Measurements from ENCODE around the gene RABGAP1L.
A peak's percentile ranks its signal among the peaks of the same experiment; 100 is the strongest.

RABGAP1L gene

DNA sequence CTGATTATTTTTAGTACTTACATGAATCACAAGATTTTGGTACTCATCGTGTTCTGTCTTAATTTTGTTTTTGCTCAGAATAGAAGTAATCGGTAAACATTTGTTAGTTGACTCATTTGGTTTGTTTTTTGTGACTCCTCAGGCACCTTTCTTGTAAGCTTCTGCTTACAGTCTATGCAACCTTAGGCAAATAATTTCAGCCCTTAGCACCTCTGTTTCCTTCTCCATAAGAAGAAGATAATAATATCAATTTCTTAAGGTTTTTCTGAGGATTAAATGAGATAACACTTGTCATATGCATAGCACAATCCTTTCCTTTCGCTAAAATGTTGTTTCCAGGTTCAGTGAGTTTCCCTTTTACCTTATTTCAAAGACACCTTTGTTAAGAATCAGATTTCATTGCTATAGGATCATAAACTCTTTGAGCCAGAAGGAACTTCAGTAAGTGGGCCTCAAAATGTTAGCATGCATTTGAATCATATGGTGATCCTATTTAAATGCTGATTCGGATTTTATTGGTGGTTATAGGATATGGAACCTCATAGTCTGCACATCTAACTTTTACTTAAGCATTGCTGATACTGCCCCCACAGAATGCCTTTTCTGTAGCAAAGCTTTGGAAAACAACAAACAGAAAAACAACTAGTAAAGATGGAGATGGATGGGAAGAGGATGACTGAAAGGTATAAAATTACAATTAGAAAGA, 567.7 kb downstream of the RABGAP1L start:
- no peak for DNase-seq

DNA sequence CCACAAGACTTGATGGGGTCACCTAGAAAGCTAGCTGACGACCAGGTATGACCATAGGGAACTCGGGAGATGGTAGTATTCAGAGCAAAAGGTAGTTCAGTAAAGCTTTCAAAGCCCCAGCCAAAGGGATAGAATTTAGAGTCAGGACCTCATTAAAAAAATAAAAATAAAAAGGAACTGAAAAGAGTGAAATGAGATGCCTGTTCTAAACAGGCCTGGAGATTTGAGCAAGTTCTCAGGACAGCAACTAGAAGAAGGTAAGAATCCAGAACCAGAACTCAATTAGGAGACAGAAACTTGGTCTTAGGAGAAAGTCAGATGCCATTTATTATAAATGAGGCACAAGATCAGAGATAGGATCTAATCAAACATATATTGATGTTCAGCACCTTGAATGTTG, 575.0 kb downstream of the RABGAP1L start:
- DNase-seq, result no peak

DNA sequence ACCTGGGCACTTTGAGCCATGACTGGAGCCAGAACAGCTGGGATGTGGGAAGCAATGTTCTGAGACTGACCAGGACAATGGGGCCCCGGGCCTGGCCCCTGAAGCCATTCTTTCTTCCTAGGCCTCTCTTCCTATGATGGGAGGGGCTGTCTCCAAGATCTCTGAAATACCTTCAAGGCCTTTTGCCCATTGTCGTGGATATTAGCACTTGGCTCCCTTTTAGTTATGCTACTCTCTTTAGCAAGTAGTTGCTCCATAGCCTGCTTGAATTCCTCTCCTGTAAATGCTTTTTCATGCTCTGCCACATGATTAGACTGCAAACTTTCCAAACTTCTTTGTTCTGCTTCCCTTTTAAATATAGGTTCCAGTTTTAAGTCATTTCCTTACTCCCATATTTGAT, 577.5 kb downstream of the RABGAP1L start:
- DNase-seq, result no peak

DNA sequence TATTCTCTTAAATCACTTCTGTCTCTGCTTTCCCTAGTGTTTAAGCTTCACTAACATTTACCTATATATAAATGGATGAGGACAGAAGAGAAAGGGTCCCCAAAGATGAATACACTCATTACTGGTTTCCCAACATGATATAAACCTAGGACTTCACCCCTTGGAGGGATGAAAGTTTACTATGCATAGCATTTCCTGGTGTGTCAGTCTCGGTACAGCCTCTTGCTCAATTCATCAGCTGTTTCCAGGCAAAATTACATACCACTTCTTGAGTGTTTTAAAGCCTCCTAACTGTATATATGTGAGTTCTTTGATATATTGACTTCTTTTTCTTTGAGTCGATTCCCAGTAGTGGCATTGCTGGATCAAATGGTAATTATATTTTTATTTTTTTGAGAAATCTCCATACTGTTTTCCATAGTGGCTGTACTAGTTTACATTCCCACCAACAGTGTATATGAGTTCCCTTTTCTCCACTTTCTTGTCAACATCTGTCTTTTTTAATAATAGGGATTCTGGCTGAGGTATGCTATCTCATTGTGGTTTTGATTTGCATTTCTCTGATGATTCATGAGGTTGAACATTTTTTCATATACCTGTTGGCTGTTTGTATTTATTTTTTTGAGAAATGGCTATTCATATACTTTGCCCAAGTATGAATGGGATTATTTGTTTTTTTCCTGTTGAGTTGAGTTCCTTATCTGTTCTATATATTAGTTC, 581.1 kb downstream of the RABGAP1L start:
- DNase-seq, result no peak

DNA sequence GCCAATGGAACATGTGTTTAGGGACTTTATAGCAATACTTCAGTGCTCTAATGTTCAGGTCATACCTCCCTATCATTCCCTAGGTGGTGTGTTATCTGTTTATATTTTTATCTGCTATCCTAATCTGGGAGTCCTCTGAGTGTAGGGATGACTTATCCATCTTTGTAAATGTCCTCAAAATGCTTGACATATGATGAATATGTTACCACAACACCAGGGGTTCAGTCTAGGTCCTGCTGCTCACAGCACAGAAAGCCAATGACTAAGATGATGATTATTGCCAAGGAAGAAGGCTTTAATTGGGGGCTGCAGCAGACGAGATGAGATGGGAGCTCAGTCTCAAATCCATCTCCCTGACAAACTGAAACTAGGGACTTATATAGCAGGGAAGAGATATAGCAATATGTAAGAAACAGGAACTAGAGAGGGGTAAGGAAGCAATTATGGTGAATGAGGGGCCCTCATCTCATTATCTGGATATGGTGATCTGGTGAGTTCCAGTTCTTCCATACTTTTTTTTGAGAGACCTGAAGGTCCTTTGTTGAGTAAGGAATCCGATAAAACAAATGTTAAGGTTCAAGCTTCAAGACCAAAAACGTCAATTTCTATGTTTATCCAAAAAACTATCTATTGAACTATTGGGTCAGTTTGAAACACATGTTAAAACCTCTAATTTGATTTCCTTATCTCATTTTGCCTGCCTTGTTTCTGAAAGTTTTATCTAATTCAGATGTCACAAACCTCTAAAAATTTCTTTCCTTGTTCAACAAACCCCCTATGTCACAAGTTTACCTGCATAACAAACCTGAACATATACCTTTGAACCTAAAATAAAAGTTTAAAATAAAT, 583.7 kb downstream of the RABGAP1L start:
- DNase-seq, result no peak

DNA sequence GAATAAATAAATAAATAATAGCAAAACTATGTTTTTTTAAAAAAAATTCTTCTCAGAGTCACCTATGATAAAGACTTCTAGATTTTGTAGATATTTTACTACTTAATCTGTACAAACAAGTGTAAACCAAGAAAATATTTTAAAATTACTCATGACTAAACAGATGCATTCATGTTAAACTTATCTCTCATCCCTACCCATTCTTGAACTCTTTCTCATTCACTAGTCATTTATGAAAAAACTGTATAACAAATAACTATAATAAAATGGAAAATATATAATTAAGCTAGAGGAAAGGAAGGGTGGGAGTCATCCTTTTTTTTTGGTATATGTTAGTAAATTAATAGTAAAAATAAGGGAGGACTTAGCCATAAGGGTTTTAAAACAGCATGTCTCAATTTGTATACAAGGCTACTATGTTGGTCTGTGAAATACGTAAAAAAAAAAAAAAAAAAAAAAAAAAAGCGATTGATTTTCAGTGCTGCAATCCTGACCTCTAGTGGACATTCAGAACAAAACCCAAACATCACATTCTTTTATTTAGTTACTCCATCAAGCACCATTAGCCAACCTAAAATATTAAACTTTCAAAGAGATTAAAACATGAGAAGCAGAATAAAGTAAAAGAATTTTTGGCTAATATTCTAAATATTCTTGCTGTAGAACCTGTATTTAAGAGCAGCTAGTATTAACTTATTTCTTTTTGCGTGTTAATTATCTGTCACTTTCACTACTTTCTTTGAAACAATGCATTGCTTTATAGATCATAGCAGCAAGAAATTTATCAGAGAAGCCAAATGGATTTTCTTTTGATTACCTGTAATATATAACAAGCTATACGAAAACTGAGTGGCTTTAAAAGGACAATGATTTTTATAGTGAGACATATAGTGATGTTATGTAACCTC, 584.6 kb downstream of the RABGAP1L start:
- no peak for DNase-seq

DNA sequence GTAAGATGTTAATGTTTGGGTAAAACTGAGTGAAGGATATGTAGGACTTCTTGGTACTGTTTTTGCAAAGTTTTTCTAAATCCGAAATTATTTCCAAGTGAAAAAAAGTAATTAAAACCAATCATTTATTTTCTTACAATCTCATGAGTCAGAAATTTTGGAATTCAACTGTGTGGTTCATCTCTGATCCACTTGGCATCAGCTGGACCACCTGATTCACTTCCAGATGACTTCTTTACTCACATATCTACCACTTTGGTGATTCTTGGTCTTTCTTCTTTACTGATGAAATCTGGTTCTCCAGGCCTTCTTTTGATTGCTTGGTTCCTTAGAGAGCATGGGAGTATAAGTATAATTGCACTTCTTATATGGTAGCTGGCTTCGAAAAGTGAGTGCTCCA, 585.6 kb downstream of the RABGAP1L start:
- DNase-seq, result no peak

DNA sequence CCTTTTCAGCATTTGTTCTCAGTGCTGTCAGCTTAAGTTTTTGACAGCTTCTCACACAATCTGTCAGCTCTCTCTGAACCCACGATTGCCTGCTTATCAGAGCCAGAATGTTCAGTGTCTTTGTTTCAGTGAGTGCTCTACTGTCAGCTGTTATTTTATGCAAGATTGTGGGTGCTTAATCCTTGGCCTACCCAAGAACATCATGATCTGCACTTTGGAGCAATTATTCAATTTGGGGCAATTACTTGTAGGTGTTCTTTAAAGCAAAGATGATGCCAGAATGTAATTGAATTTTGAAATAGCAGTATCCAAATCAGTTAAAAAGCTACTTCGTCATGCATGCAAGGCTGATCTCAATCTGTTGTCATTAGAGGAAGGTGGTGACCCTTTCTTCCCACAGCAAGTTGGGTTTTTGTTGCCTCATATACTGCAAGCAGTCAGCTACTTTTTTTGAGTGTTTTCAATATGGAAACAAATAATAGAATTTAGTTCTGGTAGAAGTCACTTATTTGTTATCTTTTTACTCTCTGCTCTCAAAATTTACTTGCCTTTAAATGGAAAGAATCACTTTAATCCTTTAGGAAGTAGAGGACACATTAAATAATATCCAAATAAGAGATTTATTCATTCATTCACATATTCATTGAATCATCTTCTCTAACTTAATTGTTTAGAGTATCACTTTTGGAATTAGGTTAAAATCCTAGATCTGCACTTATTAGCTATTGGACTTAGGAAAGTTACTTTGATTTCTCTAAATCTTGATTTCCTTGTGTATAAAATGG, 586.9 kb downstream of the RABGAP1L start:
- DNase-seq, result no peak

DNA sequence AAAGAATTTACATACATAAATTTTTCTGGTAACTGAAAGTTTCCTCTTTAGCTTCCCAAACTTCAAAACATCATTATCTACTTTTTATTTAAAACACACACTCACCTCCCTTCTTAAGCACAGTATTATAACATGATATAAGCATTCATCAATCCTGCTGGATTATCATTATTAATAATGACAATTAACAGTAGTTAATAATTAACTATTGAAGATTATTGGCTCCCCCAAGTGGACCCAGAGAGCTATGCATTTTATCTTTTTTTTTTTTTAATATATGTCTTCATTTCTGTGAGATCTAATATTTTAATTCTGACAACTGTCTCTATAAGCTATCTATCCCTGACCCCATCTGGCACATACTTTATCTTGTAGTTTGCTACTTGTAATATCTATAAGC, 588.3 kb downstream of the RABGAP1L start:
- DNase-seq, result no peak

DNA sequence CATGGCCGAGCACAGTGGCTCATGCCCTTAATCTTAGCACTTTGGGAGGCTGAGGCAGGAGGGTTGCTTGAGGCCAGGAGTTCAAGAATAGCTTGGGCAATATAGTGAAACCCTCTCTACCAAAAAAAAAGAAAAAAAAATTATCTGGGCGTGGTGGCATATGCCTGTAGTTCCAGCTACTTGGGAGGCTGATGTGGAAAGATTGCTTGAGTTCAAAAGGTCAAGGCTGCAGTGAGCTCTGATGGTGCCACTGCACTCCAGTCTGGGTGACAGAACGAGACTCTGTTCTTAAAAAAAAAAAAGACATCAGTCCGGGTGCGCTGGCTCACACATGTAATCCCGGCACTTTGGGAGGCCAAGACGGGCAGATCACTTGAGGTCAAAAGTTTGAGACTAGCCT, 589.3 kb downstream of the RABGAP1L start:
- DNase-seq, result no peak

DNA sequence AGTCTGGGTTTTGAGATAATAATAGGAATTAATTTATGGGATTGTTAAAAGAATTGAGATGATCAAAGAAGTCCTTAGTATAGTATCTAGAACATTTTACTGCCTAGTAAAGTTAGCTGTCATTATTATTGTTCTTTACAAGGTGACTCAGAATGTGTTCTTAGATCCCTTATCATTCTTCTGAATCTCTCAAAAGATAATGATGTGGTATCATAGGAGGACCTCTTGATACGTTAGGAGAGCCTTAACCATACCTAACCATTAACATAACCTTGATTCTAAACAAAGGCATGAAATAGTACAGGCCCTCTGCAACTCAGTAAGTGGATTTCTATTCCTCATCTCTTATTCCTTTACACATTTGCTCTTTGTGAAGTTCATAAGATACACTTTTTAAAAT, 593.8 kb downstream of the RABGAP1L start:
- no peak for DNase-seq

DNA sequence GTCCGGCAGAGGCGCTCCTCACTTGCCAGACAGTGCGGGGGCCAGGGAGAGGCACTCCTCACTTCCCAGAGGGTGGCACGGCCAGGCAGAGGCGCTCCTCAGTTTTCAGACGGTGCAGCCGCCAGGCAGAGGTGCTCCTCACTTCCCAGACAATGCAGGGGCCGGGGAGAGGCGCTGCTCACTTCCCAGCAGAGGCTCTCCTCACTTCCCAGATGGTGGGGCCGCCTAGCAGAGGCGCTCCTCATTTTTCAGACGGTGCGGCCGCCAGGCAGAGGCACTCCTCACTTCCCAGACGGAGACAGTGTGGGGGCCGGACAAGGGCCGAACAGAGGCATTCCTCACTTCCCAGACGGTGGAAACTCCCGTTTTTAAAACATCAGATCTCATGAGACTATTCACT, 602.0 kb downstream of the RABGAP1L start:
- DNase-seq, result peak; percentile 80

DNA sequence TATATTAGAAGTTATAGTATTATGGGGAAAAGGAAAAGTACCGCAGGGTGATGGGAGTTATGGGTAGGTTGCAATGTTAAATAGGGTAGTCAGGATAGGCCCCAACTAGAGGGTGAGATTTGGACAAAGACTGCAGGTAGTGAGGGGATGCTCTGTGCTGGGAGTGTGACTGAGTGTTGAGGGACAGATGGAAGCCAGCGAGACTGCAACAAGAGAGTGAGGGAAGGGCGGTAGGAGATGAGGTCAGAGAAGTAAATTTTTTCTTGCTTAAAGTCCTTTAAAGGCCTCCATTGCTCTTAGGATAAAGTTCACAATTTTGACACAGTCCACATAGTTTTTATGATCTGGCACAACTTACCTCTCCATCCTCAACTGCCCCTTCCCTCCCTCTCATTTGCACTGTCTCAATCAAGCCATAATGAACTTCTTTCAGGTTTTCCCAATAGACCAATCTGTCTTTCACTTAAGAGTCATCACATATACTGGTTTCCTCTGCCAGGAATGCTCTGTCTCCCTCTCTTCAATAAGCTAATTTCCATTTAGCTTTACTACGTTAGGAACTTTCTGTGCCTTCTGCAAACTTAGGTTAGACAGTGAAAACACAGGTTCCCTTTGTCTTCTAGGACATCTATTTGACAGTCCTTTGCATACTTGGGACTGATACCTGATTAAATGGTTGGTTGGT, 602.7 kb downstream of the RABGAP1L start:
- DNase-seq, result no peak

DNA sequence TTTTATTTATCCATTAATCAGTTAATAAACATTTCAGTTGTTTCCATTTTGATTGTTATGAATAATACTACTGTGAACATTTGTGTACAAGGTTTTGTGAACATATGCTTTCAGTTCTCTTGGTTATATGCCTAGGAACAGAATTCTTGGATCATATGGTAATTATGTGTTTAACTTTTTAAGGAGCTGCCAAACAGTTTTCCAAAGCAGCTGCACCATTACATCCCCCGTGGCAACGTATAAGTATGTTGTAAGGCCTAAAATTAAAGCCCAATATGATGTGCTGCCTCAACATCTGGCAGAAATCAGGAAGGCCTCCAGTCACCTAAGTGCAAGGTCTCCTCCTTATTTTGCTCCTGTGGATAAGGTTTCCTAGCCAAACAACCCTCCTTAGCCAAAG, 604.9 kb downstream of the RABGAP1L start:
- DNase-seq, result peak; percentile 62

DNA sequence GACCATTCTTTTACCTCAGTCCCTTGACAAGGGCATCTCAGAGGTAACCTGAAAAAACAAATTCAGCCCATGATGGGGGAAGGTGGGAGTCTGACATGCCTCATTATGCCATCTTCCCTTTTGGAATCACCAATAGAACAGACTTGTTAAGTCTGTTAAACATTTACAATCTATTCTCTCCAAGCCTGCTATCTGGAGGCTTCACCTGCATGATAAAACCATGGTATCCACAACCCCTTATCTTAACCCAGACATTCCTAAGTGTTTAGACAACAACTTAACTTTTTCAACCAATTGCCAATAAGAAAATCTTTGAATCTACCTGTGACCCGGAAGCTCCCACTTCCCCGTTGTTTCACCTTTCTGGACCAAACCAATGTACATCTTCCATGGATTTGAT, 607.4 kb downstream of the RABGAP1L start:
- DNase-seq, result no peak

DNA sequence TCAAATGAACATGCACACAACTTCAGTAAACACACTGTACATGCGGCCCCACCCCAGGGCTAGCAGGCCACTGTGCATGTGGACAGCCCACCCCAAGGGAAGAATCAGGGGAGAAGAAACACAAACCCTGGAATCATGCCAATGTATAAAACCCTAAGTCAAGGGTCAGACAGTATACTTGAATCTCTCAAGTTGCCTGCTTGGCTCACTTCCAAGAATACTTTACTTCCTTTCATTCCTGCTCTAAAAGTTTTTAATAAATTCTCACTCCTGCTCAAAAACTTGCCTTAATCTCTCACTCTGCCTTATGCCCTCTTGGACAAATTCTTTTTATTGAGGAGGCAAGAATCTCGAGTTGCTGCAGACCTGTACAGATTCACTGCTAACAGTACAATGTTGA, 609.2 kb downstream of the RABGAP1L start:
- no peak for DNase-seq

DNA sequence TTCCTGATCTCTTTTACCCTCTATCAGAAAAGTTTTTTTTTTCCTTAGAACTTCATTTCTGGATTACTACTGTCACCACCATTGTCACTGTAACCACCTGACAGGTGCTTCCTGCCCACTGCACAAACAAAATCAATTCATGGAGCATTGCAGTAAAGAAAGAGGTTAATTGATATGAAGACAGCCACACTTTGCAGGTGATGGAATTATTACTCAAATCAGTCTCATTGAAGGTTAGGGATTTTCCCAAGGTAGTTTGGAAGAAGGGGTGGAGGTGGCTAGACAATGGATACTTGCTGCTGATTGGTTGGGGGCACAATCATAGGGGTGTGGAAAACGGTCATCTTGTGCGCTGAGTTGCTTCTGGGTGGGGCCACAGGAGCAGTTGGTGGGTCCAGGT, 609.6 kb downstream of the RABGAP1L start:
- DNase-seq, result no peak

DNA sequence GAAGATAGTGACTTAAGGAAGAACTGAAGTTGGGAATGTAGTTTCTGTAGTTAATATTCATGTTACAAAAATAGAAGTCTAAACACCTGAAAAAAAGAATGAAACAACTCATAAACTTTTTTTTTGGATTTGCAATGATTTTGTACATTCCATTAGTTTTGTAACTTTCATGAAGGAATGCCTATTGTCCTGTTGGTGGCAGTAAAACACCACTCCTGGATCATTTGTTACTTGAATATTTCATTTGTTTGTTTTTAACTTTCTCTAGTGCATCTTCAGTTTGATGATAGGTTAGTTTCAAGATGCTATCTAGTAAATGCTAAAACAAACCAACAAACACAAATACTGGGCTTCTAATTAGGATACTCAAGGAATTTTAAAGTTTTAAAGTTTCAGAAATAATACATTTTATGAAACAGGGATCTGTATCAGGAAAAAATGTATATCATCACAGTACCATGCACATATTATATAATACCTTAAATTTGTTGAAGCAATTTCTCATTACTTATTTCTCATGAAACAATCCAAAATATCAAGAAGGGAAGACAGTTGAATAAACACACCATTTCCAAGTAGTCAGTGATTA, 610.7 kb downstream of the RABGAP1L start:
- no peak for DNase-seq

DNA sequence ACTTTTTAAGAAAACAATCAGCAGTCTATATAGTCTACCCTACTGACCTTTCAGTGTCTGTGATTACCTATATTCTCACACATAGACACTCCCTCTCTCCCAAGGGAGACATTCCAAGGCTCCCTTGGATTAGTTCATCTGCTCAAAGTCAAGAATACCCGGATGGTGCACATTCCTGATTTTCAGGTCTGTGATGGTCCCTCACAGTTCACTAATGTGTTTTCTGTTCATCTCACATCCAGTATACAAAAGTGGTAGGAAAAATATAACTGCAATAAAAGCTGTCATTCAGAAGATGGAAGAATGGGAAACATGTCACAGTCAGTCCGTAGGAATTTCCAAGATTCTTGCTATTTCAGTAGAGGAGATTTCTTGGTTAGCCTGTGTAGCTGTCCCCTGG, 616.3 kb downstream of the RABGAP1L start:
- DNase-seq, result no peak

DNA sequence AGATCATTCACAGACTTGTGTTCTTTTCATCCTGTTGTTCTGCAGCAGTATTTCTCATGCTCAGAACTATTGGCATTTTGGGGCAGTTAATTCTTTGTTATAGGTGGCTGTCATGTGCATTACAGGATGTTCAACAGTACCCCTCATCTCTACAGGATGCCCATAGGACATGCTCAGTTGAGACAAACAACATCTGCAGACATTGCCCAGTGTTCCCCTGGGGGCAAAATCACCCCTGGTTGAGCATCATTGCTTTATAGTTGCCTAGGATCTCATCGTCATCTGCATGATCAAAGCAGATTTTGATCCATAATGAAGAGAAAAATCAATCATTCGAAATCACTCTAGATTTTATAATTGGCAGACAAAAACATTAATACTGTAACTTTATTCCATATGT, 617.9 kb downstream of the RABGAP1L start:
- no peak for DNase-seq

DNA sequence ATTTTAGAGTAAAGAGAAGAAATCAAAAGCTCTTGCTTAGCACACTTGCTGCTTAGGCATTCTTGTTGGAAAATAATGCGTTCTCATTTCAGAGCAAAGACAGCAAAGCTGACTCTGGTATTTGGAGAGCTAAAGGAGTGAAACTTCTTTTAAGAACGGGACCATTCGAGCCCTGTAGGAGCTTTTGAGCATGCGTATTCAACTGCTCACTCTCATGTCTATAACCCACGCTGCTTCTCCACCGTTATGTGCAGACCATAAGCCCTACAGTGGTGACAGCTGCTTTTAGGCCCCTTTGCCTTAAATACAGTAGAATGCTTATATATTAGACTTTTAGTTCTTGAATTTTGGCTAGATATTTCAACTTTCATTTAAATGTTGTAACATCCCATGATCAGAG, 626.2 kb downstream of the RABGAP1L start:
- DNase-seq, result no peak
